ENCODE data around the gene PDLIM1. TPM values are rescaled to one million over a fixed set of nuclear protein-coding genes. Genes with fewer than 3 reads are reported as not detected.

PDLIM1 gene
- total RNA-seq, 4 donors from 2014 or later, result 25.4 to 74.1 (median 68.5) TPM

- H3K27me3 ChIP-seq, result no peaks in the 10 kb centered on the region
- H3K9me3 ChIP-seq, result no peaks in the 10 kb centered on the region
- 7 to 29% methylated on average over 1 to 2 of the region's 3 CpGs for WGBS, 2 donors (ENCODE audit: low coverage in 1 of 2)
- H3K36me3 ChIP-seq, result peaks cover 3 to 90% of the 10 kb centered on the region in 2 donors
- TF ChIP-seq EP300 (IDR thresholded peaks at IDR 0.05) (no peak), CTCF (IDR thresholded peaks at IDR 0.05) (no peak), POLR2A (IDR thresholded peaks at IDR 0.05) (no peak), POLR2AphosphoS5 (IDR thresholded peaks at IDR 0.05) (no peak)
- H3K4me1 ChIP-seq, result peaks cover 10 to 99% (median 29%) of the 10 kb centered on the region in 3 donors
- peak overlapping the region; percentile 71 to 92 (median 86) for H3K27ac ChIP-seq
- no peak for ATAC-seq
- no peak overlapping the region for H3K4me3 ChIP-seq
These were observed 44.0 kb upstream of the PDLIM1 start for GRCh38 chr10:95334805-95335144.

- no peaks in the 10 kb centered on the region for H3K9me3 ChIP-seq
- peak overlapping the region; percentile 71 to 92 (median 86) for H3K27ac ChIP-seq
- no peaks in the 10 kb centered on the region for H3K27me3 ChIP-seq
- TF ChIP-seq POLR2AphosphoS5 (IDR thresholded peaks at IDR 0.05) (peak; percentile 91), EP300 (IDR thresholded peaks at IDR 0.05) (no peak), CTCF (IDR thresholded peaks at IDR 0.05) (no peak), POLR2A (IDR thresholded peaks at IDR 0.05) (no peak)
- ATAC-seq, result peak; percentile 83
- no peak overlapping the region for H3K4me3 ChIP-seq
- WGBS, 2 donors (ENCODE audit: low coverage in 1 of 2), result 0 to 30% methylated on average over 2 to 11 of the region's 12 CpGs
- peaks cover 3 to 90% of the 10 kb centered on the region in 2 donors for H3K36me3 ChIP-seq
- peaks cover 10 to 99% (median 29%) of the 10 kb centered on the region in 3 donors for H3K4me1 ChIP-seq
These were observed 43.4 kb upstream of the PDLIM1 start for GRCh38 chr10:95333997-95334804.

- H3K27me3 ChIP-seq, result no peaks in the 10 kb centered on the region
- H3K4me3 ChIP-seq, result no peak overlapping the region
- H3K36me3 ChIP-seq, result peaks cover 3 to 90% of the 10 kb centered on the region in 2 donors
- peak overlapping the region in 3 of 4 donors; percentile 83 to 92 (median 90) for H3K27ac ChIP-seq
- no peak for TF ChIP-seq CTCF (IDR thresholded peaks at IDR 0.05)
- no peak for ATAC-seq
- peaks cover 10 to 100% (median 29%) of the 10 kb centered on the region in 3 donors for H3K4me1 ChIP-seq
- H3K9me3 ChIP-seq, result no peaks in the 10 kb centered on the region
- WGBS, 2 donors (ENCODE audit: low coverage in 1 of 2), result 89% methylated on average over 3 of the region's 4 CpGs; no CpG with 5 or more reads in 1 of the 2 donors
These were observed 42.0 kb upstream of the PDLIM1 start for GRCh38 chr10:95332666-95333249.

GRCh38 chr10:95331596-95332130, 40.9 kb upstream of the PDLIM1 start:
- no peak overlapping the region for H3K4me3 ChIP-seq
- H3K36me3 ChIP-seq, result peaks cover 3 to 90% of the 10 kb centered on the region in 2 donors
- H3K4me1 ChIP-seq, result peaks cover 10 to 100% (median 33%) of the 10 kb centered on the region in 3 donors
- whole genome bisulfite sequencing, 2 donors (ENCODE audit: low coverage in 1 of 2), result 75 to 86% methylated on average over 3 of the region's 3 CpGs
- no peaks in the 10 kb centered on the region for H3K9me3 ChIP-seq
- no peaks in the 10 kb centered on the region for H3K27me3 ChIP-seq
- no peak for TF ChIP-seq POLR2AphosphoS5 (IDR thresholded peaks at IDR 0.05)
- no peak for ATAC-seq
- peak overlapping the region in 2 of 4 donors; percentile 83 to 90 for H3K27ac ChIP-seq

GRCh38 chr10:95330966-95331453, 40.2 kb upstream of the PDLIM1 start:
- peaks cover 3 to 90% of the 10 kb centered on the region in 2 donors for H3K36me3 ChIP-seq
- peaks cover 7 to 100% (median 26%) of the 10 kb centered on the region in 3 donors for H3K4me1 ChIP-seq
- peak overlapping the region in 3 of 4 donors; percentile 29 to 90 (median 83) for H3K27ac ChIP-seq
- WGBS, 2 donors (ENCODE audit: low coverage in 1 of 2), result 77 to 80% methylated on average over 1 of the region's 1 CpG
- ATAC-seq, result no peak
- H3K9me3 ChIP-seq, result no peaks in the 10 kb centered on the region
- TF ChIP-seq CTCF (IDR thresholded peaks at IDR 0.05) (no peak), POLR2AphosphoS5 (IDR thresholded peaks at IDR 0.05) (peak; percentile 34), POLR2A (IDR thresholded peaks at IDR 0.05) (no peak), EP300 (IDR thresholded peaks at IDR 0.05) (no peak)
- H3K4me3 ChIP-seq, result no peak overlapping the region
- H3K27me3 ChIP-seq, result no peaks in the 10 kb centered on the region
